Fibroblast of gingiva (primary cell): Measurements from ENCODE around the gene PER1.

ENCODE experiments used
- DNase-seq: peaks from one replicate; pipeline ENCODE4 v3.0.0-alpha.2; 2011; ENCODE audit warnings: low read depth

PER1 gene

GRCh38 chr17:8141741-8142140, 10.5 kb downstream of the PER1 start:
- no peak for DNase-seq

GRCh38 chr17:8141045-8141444, 11.2 kb downstream of the PER1 start:
- DNase-seq: no peak

GRCh38 chr17:8140065-8141029, 11.9 kb downstream of the PER1 start:
- DNase-seq: no peak

- DNase-seq: peak; percentile 96
These were observed 13.4 kb downstream of the PER1 start for GRCh38 chr17:8138672-8139371.

- DNase-seq: no peak
These were observed 13.9 kb downstream of the PER1 start for GRCh38 chr17:8138374-8138671.

- DNase-seq: no peak
These were observed 14.4 kb downstream of the PER1 start for GRCh38 chr17:8137645-8138373.

GRCh38 chr17:8133941-8134340, 18.3 kb downstream of the PER1 start:
- no peak for DNase-seq

GRCh38 chr17:8133399-8133798, 18.8 kb downstream of the PER1 start:
- no peak for DNase-seq

- no peak for DNase-seq
These were observed 20.3 kb downstream of the PER1 start for GRCh38 chr17:8131844-8132441.

- no peak for DNase-seq
These were observed 23.9 kb downstream of the PER1 start for GRCh38 chr17:8128125-8128784.

GRCh38 chr17:8126491-8127066, 25.6 kb downstream of the PER1 start:
- DNase-seq: no peak

- no peak for DNase-seq
These were observed 26.2 kb downstream of the PER1 start for GRCh38 chr17:8125947-8126490.

- no peak for DNase-seq
These were observed 26.9 kb downstream of the PER1 start for GRCh38 chr17:8125154-8125946.

GRCh38 chr17:8124350-8125153, 27.7 kb downstream of the PER1 start:
- no peak for DNase-seq

GRCh38 chr17:8123695-8124349, 28.4 kb downstream of the PER1 start, which contains the start of gene HES7:
TSS of gene HES7 (minus strand) at chr17:8124106. CDS start at chr17:8124084, 22 bp downstream.
- no peak for DNase-seq

- no peak for DNase-seq
These were observed 29.1 kb downstream of the PER1 start for GRCh38 chr17:8122924-8123694.

GRCh38 chr17:8122422-8122923, 29.7 kb downstream of the PER1 start:
- peak; percentile 51 for DNase-seq
